Stimulated activated CD4-positive, alpha-beta T cell treated with anti-CD3 and anti-CD28 coated beads, Interleukin-15, amount 100 ng/mL, for 48 hours (primary cell): ENCODE data around the gene PIK3C2A.

Experiments used
- DNase-seq, 2 donors: peaks; one replicate each; pipeline ENCODE4 v3.0.0-alpha.2; 2020; ENCODE audit warnings: low read depth in 2 of 2

The PIK3C2A gene

DNA sequence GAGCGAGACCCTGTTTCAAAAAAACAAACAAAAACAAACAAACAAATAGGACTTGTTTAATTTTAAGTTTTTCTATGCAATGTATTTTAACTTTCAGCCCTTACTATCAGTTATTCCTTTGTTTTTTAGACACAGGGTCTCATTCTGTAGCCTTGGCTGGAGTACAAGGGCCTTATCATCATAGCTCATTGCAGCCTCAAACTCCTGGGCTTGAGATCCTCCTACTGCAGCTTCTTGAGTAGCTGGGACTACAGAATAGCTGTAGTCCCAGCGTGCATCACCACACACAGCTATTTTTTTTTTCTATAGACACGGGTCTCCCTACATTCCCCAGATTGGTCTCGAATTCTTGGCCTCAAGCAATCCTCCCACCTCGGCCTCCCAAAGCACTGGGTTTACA is 44.5 kb downstream of the PIK3C2A start:
- DNase-seq = no peak

DNA sequence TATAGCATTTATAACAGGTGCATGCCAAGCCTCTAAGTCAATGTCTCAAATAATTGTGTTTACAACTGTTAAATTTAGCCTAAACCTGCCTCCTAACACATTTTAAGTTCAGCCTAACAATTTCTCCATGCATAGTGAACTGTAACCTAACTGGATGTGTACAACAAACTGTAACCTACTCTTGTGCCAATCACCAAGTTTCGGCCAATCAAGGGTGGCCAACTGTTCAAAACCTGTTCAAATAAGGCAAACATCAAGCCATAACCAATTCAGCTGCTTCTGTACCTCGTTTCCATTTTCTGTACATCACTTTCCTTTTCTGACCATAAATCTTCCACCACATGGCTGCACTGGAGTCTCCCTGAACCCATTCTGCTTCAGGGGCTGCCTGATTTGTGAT is 45.4 kb downstream of the PIK3C2A start:
- no peak for DNase-seq

DNA sequence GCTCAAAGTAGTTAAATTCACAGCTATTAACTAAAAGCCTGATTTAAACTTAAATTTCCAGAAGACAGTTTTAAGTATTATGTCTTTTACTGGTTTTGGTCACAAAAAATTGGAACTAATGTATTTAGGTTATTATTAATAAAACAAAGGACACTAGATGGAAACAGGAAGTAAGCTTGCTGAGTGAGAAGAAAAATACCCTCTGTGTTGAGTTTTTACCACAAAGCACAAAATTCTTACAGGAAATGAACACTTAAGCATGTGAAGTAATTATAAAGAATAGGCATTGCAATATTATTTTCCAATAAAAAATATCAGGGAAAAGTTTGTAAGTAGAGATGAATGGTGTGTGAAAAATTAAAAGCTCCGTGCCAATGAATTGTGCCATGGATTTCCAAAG is 46.3 kb downstream of the PIK3C2A start:
- DNase-seq = no peak

DNA sequence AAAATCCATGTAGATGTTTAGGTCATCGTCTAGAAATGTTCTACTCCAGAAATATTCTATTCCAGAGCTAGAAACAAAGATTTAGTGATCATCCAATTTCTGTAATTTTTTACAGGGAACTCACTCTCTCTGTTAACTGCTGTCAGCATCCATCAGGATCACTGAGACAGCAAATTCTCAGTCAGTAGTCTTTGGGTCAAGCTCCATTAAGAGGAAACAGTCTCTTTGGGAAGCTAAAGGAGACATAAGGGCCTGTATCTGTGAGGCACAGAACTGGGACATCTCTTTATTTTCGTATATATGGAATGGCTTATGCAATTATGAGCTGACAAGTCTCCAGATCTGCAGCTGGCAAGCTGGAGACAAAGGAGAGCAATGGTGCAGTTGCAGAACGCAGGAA is 48.3 kb downstream of the PIK3C2A start:
- no peak for DNase-seq
